GM23338 (cell line): ENCODE results near the gene TPX2.

ENCODE experiments used
- CREB1 ChIP-seq: fragments of 250-450 bp; sonication (Bioruptor Pico); IDR thresholded peaks from 2 replicates; pipeline ENCODE4 v1.5.0; 2020; ENCODE audit warnings: low read depth, mild to moderate bottlenecking, moderate library complexity
- EZH2 ChIP-seq: fragments of 200-600 bp; sonication (generic); IDR thresholded peaks from one replicate; pipeline ENCODE4 v1.8.0; 2017; ENCODE audit warnings: antibody characterized with exemption, mild to moderate bottlenecking, low read depth; ENCODE audit not compliant: unreplicated experiment
- EZH2phosphoT487 ChIP-seq: fragments of 200-600 bp; sonication (generic); IDR thresholded peaks from one replicate; pipeline ENCODE4 v1.8.1; 2018; ENCODE audit warnings: antibody characterized with exemption; ENCODE audit not compliant: unreplicated experiment
- TF ChIP-seq, protein P1 (sequence below): IDR thresholded peaks from one replicate; pipeline ENCODE4 v1.6.1; 2018; ENCODE audit warnings: antibody characterized with exemption; ENCODE audit not compliant: unreplicated experiment

GRCh38 chr20:31719644-31720485 is 19.2 kb upstream of the TPX2 start:
- TF ChIP-seq CREB1 (CRISPR knock-in tag) (no peak), EZH2phosphoT487 (no peak), EZH2 (no peak)
- TF ChIP-seq, protein P1, sequence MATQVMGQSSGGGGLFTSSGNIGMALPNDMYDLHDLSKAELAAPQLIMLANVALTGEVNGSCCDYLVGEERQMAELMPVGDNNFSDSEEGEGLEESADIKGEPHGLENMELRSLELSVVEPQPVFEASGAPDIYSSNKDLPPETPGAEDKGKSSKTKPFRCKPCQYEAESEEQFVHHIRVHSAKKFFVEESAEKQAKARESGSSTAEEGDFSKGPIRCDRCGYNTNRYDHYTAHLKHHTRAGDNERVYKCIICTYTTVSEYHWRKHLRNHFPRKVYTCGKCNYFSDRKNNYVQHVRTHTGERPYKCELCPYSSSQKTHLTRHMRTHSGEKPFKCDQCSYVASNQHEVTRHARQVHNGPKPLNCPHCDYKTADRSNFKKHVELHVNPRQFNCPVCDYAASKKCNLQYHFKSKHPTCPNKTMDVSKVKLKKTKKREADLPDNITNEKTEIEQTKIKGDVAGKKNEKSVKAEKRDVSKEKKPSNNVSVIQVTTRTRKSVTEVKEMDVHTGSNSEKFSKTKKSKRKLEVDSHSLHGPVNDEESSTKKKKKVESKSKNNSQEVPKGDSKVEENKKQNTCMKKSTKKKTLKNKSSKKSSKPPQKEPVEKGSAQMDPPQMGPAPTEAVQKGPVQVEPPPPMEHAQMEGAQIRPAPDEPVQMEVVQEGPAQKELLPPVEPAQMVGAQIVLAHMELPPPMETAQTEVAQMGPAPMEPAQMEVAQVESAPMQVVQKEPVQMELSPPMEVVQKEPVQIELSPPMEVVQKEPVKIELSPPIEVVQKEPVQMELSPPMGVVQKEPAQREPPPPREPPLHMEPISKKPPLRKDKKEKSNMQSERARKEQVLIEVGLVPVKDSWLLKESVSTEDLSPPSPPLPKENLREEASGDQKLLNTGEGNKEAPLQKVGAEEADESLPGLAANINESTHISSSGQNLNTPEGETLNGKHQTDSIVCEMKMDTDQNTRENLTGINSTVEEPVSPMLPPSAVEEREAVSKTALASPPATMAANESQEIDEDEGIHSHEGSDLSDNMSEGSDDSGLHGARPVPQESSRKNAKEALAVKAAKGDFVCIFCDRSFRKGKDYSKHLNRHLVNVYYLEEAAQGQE: no peak
